Mesodermal cell (in vitro differentiated cells): ENCODE measurements around the gene C6orf141.

Experiments
- H3K27ac ChIP-seq: 2 replicates; pipeline ENCODE4 v1.7.0; 2013; ENCODE audit warnings: mild to moderate bottlenecking, low read depth, low read length, moderate library complexity; ENCODE audit not compliant: severe bottlenecking
- H3K36me3 ChIP-seq: 2 replicates; pipeline ENCODE4 v1.7.1; 2013; ENCODE audit warnings: mild to moderate bottlenecking, low read length, moderate library complexity; ENCODE audit not compliant: control insufficient read depth, insufficient read depth
- H3K4me1 ChIP-seq: one replicate; pipeline ENCODE4 v1.7.1; 2013; ENCODE audit warnings: mild to moderate bottlenecking, low read length; ENCODE audit not compliant: insufficient read depth, control insufficient read depth, poor library complexity, severe bottlenecking
- H3K4me3 ChIP-seq: 2 replicates; pipeline ENCODE4 v1.7.0; 2013; ENCODE audit warnings: low read length, control low read depth, mild to moderate bottlenecking; ENCODE audit not compliant: insufficient read depth, poor library complexity, severe bottlenecking; ENCODE audit errors: extremely low read depth
- H3K9me3 ChIP-seq: 2 replicates; pipeline ENCODE4 v1.7.1; 2013; ENCODE audit warnings: mild to moderate bottlenecking, low read length, moderate library complexity; ENCODE audit not compliant: control insufficient read depth
- WGBS, 2 experiments: methylation state at CpG; one replicate each; pipeline ENCODE4 v1.1.5; 2013; ENCODE audit warnings: missing lambda C conversion rate in 2 of 2; ENCODE audit not compliant: insufficient coverage in 2 of 2; 5-methylcytosine and 5-hydroxymethylcytosine counted together

C6orf141 gene

GRCh38 chr6:49553384-49553783 lies 2.9 kb downstream of the C6orf141 start:
- Histone ChIP-seq H3K4me1 (peaks cover 9% of the 10 kb centered on the region), H3K27ac (no peak overlapping the region), H3K36me3 (no peaks in the 10 kb centered on the region), H3K9me3 (no peaks in the 10 kb centered on the region), H3K4me3 (no peak overlapping the region)
- 86% methylated on average over 1 of the region's 1 CpG; no CpG with 5 or more reads in 1 of the 2 experiments for WGBS, 2 experiments

DNA sequence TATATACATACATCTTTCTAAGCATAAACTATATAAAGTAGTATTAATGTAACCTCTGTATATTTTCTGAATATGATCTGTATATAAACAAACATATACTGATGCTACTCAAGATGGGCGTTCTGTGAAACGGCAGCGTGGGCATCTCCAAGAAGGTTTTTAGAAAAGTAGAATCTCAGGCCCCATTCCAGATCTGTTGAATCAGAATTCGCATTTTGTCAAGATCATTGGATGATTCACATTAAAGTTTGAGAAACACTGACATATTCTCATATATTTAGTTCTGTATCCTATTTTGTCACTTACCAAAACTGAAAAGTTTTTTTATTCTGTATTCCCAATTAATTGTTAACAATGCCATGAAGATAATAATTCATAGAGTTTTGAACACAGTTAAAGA lies 5.5 kb downstream of the C6orf141 start:
- Histone ChIP-seq H3K27ac (no peak overlapping the region), H3K36me3 (no peaks in the 10 kb centered on the region), H3K9me3 (no peaks in the 10 kb centered on the region), H3K4me1 (peaks cover 8% of the 10 kb centered on the region), H3K4me3 (no peak overlapping the region)
- 90 to 93% methylated on average over 3 of the region's 4 CpGs for WGBS, 2 experiments

- Histone ChIP-seq H3K36me3 (no peaks in the 10 kb centered on the region), H3K9me3 (no peaks in the 10 kb centered on the region), H3K4me1 (peaks cover 3% of the 10 kb centered on the region), H3K4me3 (no peak overlapping the region), H3K27ac (no peak overlapping the region)
Observed at GRCh38 chr6:49556429-49556837, 6.0 kb downstream of the C6orf141 start.

GRCh38 chr6:49557177-49557576 lies 6.7 kb downstream of the C6orf141 start:
- Histone ChIP-seq H3K36me3 (no peaks in the 10 kb centered on the region), H3K27ac (no peak overlapping the region), H3K4me1 (no peaks in the 10 kb centered on the region), H3K4me3 (no peak overlapping the region), H3K9me3 (no peaks in the 10 kb centered on the region)
- WGBS, 2 experiments, result no CpG with 5 or more reads among the region's 3 CpGs

GRCh38 chr6:49558238-49558637 lies 7.8 kb downstream of the C6orf141 start:
- no peak overlapping the region for H3K27ac ChIP-seq
- no peak overlapping the region for H3K4me3 ChIP-seq
- no peaks in the 10 kb centered on the region for H3K4me1 ChIP-seq
- H3K9me3 ChIP-seq, result no peaks in the 10 kb centered on the region
- no peaks in the 10 kb centered on the region for H3K36me3 ChIP-seq

GRCh38 chr6:49563006-49563886 lies 12.8 kb downstream of the C6orf141 start:
- Histone ChIP-seq H3K36me3 (no peaks in the 10 kb centered on the region), H3K9me3 (no peaks in the 10 kb centered on the region), H3K4me3 (no peak overlapping the region), H3K27ac (no peak overlapping the region), H3K4me1 (peaks cover 6% of the 10 kb centered on the region)
- 80 to 96% methylated on average over 4 to 5 of the region's 5 CpGs for WGBS, 2 experiments

DNA sequence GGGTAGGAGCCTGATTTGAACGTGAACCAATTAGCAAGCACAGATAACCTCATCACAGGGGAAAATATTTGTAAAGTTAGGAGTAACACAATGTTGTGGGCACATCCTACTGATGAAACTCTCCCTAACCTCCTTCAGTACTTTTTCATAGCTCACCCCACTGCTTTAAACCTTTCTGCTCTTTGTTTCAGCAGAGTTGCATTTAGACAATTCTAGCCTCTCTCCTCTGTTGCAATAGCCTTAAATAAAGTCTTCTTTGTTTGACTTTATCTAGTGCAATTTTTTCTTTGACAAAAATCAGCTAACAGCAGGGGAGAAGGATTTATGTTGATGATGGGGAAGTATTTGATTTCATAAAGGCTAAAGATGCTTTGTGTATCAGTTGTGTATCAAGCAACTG lies 14.1 kb downstream of the C6orf141 start:
- H3K36me3 ChIP-seq, result no peaks in the 10 kb centered on the region
- no peaks in the 10 kb centered on the region for H3K9me3 ChIP-seq
- no peak overlapping the region for H3K27ac ChIP-seq
- no peak overlapping the region for H3K4me3 ChIP-seq
- WGBS, 2 experiments, result no CpG with 5 or more reads among the region's 1 CpG
- H3K4me1 ChIP-seq, result peaks cover 6% of the 10 kb centered on the region

- Histone ChIP-seq H3K36me3 (no peaks in the 10 kb centered on the region), H3K9me3 (no peaks in the 10 kb centered on the region), H3K4me1 (peaks cover 6% of the 10 kb centered on the region), H3K4me3 (no peak overlapping the region), H3K27ac (no peak overlapping the region)
- 100% methylated on average over 1 of the region's 2 CpGs; no CpG with 5 or more reads in 1 of the 2 experiments for WGBS, 2 experiments
Observed at GRCh38 chr6:49565261-49565660, 14.8 kb downstream of the C6orf141 start.

GRCh38 chr6:49565855-49566254 lies 15.4 kb downstream of the C6orf141 start:
- 87 to 91% methylated on average over 8 to 10 of the region's 10 CpGs for WGBS, 2 experiments
- Histone ChIP-seq H3K4me3 (no peak overlapping the region), H3K4me1 (peaks cover 6% of the 10 kb centered on the region)

DNA sequence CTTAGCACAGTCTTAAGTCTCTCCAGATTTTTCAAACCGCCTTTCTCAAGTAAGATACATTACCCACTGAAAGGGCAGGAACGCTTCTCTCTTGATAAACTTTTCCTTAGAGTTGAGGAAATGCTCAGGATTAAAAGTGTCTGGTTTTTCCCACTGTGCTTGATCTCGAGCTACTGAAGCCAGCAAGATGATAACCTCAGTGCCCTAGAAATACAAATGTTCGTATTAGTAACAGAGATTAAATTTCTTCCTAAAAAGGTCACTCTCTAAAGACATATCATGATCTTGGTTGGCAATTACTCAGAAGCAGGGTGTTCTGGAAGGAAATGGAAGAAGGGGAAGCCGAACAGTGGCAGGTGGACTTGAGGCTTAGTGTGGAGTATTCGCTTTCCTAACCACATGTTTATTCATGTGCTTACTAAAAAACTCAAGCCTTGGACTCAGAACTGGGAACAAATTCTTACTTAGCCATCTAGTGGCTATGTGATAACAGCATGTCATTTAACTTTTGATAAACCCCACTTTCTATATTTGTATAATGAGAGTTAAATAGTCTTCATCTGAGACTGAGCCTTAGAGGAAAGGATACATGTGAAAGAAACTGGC lies 20.1 kb downstream of the C6orf141 start:
- Histone ChIP-seq H3K4me3 (no peak overlapping the region), H3K4me1 (peaks cover 4% of the 10 kb centered on the region)
- 80 to 100% methylated on average over 1 to 3 of the region's 6 CpGs for WGBS, 2 experiments

More at GRCh38 chr6:49565855-49566254, 15.4 kb downstream of the C6orf141 start:
- no peak overlapping the region for H3K27ac ChIP-seq
- no peaks in the 10 kb centered on the region for H3K36me3 ChIP-seq
- no peaks in the 10 kb centered on the region for H3K9me3 ChIP-seq

GRCh38 chr6:49576618-49577017 lies 26.1 kb downstream of the C6orf141 start:
- Histone ChIP-seq H3K27ac (no peak overlapping the region), H3K36me3 (no peaks in the 10 kb centered on the region), H3K4me1 (no peaks in the 10 kb centered on the region), H3K4me3 (no peak overlapping the region), H3K9me3 (no peaks in the 10 kb centered on the region)
- WGBS, 2 experiments, result 100% methylated on average over 1 of the region's 1 CpG; no CpG with 5 or more reads in 1 of the 2 experiments

More for the DNA sequence above, 20.1 kb downstream of the C6orf141 start:
- no peaks in the 10 kb centered on the region for H3K9me3 ChIP-seq
- no peaks in the 10 kb centered on the region for H3K36me3 ChIP-seq
- no peak overlapping the region for H3K27ac ChIP-seq
